Measurements from ENCODE around the gene PSTPIP1. TPM values are rescaled to one million over a fixed set of nuclear protein-coding genes. Genes with fewer than 3 reads are reported as not detected.
A peak's percentile ranks its signal among the peaks of the same experiment; 100 is the strongest.

The PSTPIP1 gene
- total RNA-seq, 1 donor from 2014 or later = 0.13 TPM

- DNase-seq (ENCODE audit: low read depth in 2 of 2) = no peak
Measured at GRCh38 chr15:77042245-77042919, 47.5 kb downstream of the PSTPIP1 start.

GRCh38 chr15:77042955-77043920 is 48.3 kb downstream of the PSTPIP1 start:
- no peak for DNase-seq (ENCODE audit: low read depth in 2 of 2)

GRCh38 chr15:77044228-77045042 is 49.5 kb downstream of the PSTPIP1 start:
- DNase-seq (ENCODE audit: low read depth in 2 of 2) = no peak

GRCh38 chr15:77045985-77046384 is 51.1 kb downstream of the PSTPIP1 start:
- no peak for DNase-seq (ENCODE audit: low read depth in 2 of 2)

- DNase-seq (ENCODE audit: low read depth in 2 of 2) = no peak
Measured at GRCh38 chr15:77046704-77047412, 51.9 kb downstream of the PSTPIP1 start.

GRCh38 chr15:77048135-77048876 is 53.4 kb downstream of the PSTPIP1 start:
- no peak for DNase-seq (ENCODE audit: low read depth in 2 of 2)

- DNase-seq (ENCODE audit: low read depth in 2 of 2) = no peak
Measured at GRCh38 chr15:77052556-77052955, 57.6 kb downstream of the PSTPIP1 start.

- peak in 1 of 2 donors; percentile 48 for DNase-seq (ENCODE audit: low read depth in 2 of 2)
Measured at GRCh38 chr15:77053709-77054108, 58.8 kb downstream of the PSTPIP1 start.

GRCh38 chr15:77057072-77057471 is 62.1 kb downstream of the PSTPIP1 start:
- DNase-seq (ENCODE audit: low read depth in 2 of 2) = no peak

GRCh38 chr15:77057685-77058084 is 62.8 kb downstream of the PSTPIP1 start:
- DNase-seq (ENCODE audit: low read depth in 2 of 2) = no peak

GRCh38 chr15:77058468-77058867 is 63.5 kb downstream of the PSTPIP1 start:
- DNase-seq (ENCODE audit: low read depth in 2 of 2) = no peak

- peak in 1 of 2 donors; percentile 45 for DNase-seq (ENCODE audit: low read depth in 2 of 2)
Measured at GRCh38 chr15:77059786-77060361, 64.9 kb downstream of the PSTPIP1 start.

GRCh38 chr15:77060546-77060945 is 65.6 kb downstream of the PSTPIP1 start:
- no peak for DNase-seq (ENCODE audit: low read depth in 2 of 2)

- no peak for DNase-seq (ENCODE audit: low read depth in 2 of 2)
Measured at GRCh38 chr15:77063249-77063648, 68.3 kb downstream of the PSTPIP1 start.

GRCh38 chr15:77064063-77064462 is 69.1 kb downstream of the PSTPIP1 start:
- no peak for DNase-seq (ENCODE audit: low read depth in 2 of 2)

- DNase-seq (ENCODE audit: low read depth in 2 of 2) = peak; percentile 61 to 88
Measured at GRCh38 chr15:77064539-77065308, 69.8 kb downstream of the PSTPIP1 start.

- DNase-seq (ENCODE audit: low read depth in 2 of 2) = peak in 1 of 2 donors; percentile 69
Measured at GRCh38 chr15:77066971-77067690, 72.2 kb downstream of the PSTPIP1 start.

GRCh38 chr15:77067691-77068367 is 72.9 kb downstream of the PSTPIP1 start:
- no peak for DNase-seq (ENCODE audit: low read depth in 2 of 2)
